GM19463 (cell line): ENCODE results near the gene FOSB.

Experiments
- ATAC-seq: cut with Tn5 transposase; IDR thresholded peaks from one replicate; pipeline ENCODE4 v1.9.1; 2021; ENCODE audit warnings: mild to moderate bottlenecking, moderate library complexity; ENCODE audit not compliant: unreplicated experiment

Gene FOSB

GRCh38 chr19:45442408-45442777 lies 25.4 kb upstream of the FOSB start:
- ATAC-seq: no peak

GRCh38 chr19:45442778-45443461 lies 24.9 kb upstream of the FOSB start:
- ATAC-seq: no peak

- no peak for ATAC-seq
Observed at GRCh38 chr19:45443462-45444317, 24.1 kb upstream of the FOSB start.

- ATAC-seq: peak; percentile 57
Observed at GRCh38 chr19:45444318-45445041, 23.3 kb upstream of the FOSB start.

GRCh38 chr19:45445139-45445538 lies 22.7 kb upstream of the FOSB start:
- no peak for ATAC-seq

GRCh38 chr19:45446295-45446694 lies 21.5 kb upstream of the FOSB start:
- ATAC-seq: no peak

- ATAC-seq: no peak
Observed at GRCh38 chr19:45446944-45447343, 20.9 kb upstream of the FOSB start.

GRCh38 chr19:45448425-45448756 lies 19.4 kb upstream of the FOSB start:
- ATAC-seq: no peak

- no peak for ATAC-seq
Observed at GRCh38 chr19:45448887-45449299, 18.9 kb upstream of the FOSB start.

GRCh38 chr19:45450012-45450333 lies 17.8 kb upstream of the FOSB start:
- ATAC-seq: no peak

- no peak for ATAC-seq
Observed at GRCh38 chr19:45451131-45451849, 16.5 kb upstream of the FOSB start.

- no peak for ATAC-seq
Observed at GRCh38 chr19:45451850-45452387, 15.9 kb upstream of the FOSB start.

GRCh38 chr19:45455707-45456499 lies 11.9 kb upstream of the FOSB start:
- peak; percentile 77 for ATAC-seq

GRCh38 chr19:45456500-45456815 lies 11.3 kb upstream of the FOSB start:
- ATAC-seq: no peak

- no peak for ATAC-seq
Observed at GRCh38 chr19:45457776-45458175, 10.0 kb upstream of the FOSB start.

- no peak for ATAC-seq
Observed at GRCh38 chr19:45460807-45461347, 6.9 kb upstream of the FOSB start.

- ATAC-seq: no peak
Observed at GRCh38 chr19:45462174-45462573, 5.6 kb upstream of the FOSB start.

- ATAC-seq: no peak
Observed at GRCh38 chr19:45463241-45463640, 4.6 kb upstream of the FOSB start.

- ATAC-seq: no peak
Observed at GRCh38 chr19:45464274-45464673, 3.5 kb upstream of the FOSB start.

GRCh38 chr19:45464852-45465441 lies 2.8 kb upstream of the FOSB start:
- no peak for ATAC-seq
